Suppressor macrophage treated with lipopolysaccharide for 1 hour (primary cell): ENCODE measurements around the gene WNT7B.

Experiments used
- DNase-seq, 3 donors: peaks; one replicate each; pipeline ENCODE4 v3.0.0-alpha.2; 2020 to 2022

Gene WNT7B

DNA sequence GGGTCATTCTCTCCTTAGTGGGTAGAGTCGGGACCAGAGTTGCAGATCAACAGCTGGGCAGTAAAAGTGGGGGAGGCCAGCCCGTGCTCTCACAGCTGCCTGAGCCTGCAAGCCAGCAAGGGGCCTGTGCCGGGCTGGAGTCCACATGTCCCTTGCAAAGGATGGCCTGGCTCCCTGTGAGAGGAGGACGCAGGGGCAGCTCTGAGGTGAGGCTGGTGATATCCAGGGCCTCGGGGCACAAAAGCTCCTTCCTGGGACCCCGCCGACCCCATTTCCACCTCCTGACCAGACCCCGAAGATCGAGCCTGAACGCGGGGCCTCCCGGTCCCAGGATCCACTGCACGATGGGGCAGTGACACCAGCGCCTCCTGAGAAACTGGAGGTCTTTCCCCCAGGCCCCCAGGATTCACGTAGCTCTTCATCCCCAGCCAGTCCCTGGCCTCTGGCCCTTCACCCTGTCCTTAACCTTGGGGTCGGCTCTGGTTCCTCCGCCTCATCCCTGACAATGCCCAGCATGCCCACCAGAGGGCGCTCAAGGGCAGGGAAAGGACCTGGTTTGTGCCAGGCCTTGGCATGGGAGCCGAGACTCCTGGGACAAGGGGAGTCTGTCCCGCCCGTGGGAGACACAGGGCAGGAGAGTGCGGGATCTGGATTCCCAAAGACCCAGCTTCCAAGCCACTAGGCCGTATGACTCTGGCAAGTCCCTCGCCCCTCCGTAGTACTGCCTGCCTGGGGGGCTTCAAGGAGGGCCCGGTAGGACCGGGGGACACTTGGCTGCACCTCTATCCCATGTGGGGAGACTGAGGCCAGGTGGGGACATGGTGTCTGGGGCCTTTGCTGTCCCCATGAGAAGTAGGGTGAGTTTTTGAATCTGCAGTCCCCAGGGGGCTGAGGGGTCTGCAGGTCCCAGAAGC lies 17.8 kb upstream of the WNT7B start:
- DNase-seq = peak; percentile 76 to 84 (median 83)

DNA sequence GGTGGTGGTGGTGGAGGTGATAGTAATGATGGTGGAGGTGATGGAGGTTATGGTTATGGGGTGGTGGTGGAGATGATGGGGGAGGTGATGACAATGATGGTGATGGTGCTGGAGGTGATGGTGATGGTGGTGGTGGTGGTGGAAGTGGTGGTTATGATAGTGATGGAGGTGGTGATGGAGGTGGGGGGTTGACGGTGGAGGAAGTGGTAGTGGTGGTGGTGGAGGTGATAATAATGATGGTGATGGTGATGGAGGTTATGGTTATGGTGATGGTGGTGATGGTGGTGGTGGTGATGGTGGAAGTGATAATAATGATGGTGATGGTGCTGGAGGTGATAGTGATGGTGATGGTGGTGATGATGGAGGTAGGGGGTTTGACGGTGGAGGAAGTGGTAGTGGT lies 16.9 kb upstream of the WNT7B start:
- DNase-seq = no peak

GRCh38 chr22:45993143-45993692 lies 16.3 kb upstream of the WNT7B start:
- no peak for DNase-seq

GRCh38 chr22:45992737-45993136 lies 15.8 kb upstream of the WNT7B start:
- no peak for DNase-seq

GRCh38 chr22:45991098-45991497 lies 14.1 kb upstream of the WNT7B start:
- DNase-seq = no peak

DNA sequence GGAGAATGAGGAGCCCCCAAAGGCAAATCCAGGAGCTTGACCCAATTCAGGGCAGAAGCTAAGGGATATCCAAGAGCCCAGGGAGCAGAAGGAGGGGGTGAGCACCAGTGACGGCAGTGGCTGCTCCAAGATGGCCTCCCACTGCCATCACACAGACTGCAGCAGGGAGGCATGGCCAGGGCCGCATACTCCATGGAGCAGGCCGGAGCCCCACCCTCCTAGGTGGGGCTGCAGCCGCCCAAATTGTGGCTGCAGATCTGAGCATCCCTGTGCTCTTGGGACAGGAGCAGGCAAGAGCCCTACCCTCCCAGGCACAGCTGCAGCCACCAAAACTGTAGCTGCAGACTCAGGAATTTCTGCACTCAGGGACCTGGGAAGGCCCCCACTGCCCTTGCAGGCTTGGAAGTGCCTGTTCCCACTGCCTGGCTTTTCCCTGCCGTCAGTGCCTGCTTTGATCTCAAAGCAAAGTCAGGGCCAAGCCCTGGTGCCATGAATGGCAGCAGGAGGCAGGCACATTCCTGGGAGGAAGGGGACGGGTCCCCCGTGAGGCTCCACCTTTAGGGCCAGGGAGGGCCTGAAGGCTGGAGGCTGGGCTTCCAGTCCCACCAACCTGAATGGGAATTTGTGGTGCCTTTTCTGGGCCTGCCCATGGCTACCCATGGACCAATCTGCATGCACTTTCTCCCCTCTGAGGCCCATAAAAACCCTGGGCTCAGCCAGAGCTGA lies 10.3 kb upstream of the WNT7B start:
- no peak for DNase-seq

DNA sequence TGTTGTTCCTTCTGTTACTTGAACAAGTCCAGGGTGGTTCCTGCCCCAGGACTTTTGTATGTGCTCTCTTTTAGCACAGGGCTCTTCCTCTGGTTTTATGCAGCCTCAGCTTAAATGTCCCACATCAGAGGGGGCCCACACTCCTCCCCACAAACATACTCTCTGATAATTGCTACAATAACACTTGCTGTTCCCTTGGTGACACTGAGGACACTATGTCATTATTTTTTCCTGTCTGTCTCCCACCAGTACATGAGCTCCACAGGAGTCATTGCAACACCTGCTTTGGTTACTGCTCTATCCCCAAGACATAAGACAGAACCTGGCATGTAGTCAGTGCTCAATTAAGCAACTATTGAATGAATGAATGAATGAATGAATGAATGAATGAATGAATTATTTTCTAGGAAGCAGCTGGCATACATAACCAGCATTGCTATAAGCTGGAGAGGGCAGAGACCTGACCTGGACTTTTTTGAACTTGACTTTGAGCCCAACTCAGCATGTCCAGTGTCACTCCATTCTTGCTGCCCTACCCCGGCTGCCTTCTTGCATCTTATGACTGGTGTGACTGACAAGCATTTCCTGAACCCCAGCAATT lies 7.5 kb upstream of the WNT7B start:
- no peak for DNase-seq

DNA sequence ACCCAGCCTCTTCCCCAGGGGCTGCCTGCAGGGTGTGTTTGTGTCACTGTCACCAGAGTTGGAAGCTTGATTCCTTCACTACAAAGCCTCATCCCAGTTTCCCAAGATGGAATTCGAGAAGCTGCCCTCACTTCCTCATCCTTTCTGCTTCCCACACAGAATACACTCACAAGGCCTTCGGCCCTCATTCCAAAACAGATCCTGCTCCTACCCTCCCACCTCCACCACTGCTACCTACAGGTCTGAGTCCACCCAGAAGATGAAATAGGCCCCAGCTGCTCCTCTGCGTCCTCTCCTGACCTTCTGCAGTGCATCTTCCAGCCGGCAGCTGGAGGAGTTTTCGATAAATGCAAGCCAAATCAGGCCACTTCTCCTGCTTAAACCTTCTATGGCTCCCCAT lies 6.8 kb upstream of the WNT7B start:
- no peak for DNase-seq

GRCh38 chr22:45980761-45981160 lies 3.8 kb upstream of the WNT7B start:
- DNase-seq = no peak

GRCh38 chr22:45980268-45980570 lies 3.3 kb upstream of the WNT7B start:
- no peak for DNase-seq

- DNase-seq = no peak
Measured at GRCh38 chr22:45978275-45978713, 1.3 kb upstream of the WNT7B start.

- DNase-seq = no peak
Measured at GRCh38 chr22:45977551-45978274, 751 bp upstream of the WNT7B start.

DNA sequence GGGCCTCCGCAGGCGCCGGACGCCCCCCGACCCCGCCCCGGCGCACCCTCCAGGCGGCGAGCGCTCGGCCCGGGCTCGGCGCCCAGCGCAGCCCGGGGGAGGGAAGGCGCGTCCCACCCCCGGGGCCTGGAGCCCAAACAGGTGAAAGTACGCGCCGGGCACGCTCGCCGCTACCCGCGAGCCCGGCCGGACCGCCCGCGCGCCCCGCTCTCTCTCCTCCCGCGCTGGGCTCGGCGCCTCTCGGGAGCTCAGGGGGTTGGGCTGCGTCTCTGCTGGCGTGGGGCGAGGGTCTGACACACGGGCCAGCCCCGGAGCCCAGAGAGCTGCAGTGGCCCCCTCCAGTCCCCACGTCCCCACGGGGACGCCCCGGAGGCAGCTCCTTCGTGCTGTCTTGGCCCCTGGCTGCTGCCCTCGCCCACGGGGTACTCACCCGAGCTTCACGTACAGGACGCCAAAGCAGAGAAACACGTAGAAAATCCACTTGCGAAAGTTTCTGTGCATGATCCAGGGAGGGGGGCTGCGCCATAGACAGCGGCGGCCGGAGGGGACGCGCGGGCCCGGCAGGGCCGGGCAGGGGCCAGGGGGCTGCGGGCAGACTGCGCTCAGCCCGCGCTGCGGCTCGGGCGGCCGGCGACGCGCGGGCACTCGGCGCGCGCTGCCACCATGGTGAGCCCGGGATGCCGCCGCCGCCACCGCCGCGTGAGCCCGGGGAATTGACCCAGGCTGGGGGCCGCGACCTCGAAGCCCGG lies 534 bp downstream of the WNT7B start:
- no peak for DNase-seq

DNA sequence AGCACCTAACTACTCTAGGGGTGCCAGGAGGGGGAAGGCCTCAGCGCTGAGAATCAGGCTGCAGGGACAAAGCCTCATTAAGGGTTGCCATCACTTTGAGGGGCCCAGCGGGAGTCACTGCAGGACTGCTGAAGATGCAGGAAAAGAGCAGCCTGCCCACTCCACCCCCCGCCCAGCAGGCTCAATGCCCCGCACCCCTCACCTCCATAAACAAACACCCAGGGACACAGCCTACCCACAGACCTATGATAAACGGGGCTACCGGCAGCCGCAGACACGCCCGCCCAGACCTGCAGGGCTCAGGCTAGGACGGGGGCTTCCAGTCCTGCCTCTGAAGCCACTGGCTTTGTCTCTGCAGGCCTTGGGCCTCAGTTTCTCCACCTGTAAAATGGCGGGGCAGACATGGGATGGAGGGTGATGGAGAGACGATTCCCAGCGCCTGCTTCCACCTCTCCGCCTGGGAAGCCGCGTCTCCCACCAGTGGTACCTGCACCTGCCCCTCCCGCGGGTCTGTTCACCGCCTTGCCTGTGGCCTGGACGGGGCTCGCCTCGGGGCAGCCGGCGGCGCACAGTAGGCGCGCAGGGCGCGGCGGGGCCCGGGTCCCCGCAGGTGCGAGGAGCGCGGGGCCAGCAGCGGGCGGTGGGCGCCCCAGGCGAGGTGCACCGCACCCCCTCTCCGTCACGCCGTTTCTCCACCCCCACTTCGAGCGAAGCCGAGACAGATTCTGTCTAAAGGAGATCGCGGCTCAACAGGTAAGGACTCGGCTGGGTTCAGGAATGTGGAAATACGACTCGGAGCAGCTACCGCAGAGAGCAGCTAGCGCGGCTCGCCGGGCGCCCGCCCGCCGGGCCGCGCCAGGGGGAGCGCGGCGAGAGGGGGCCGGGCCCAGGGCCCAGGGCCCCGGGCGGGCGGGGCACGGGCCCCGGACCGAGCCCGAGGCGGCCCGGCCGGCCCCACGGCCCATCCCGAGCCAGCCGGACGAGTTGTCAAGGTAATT lies 1.5 kb downstream of the WNT7B start:
- DNase-seq = no peak

DNA sequence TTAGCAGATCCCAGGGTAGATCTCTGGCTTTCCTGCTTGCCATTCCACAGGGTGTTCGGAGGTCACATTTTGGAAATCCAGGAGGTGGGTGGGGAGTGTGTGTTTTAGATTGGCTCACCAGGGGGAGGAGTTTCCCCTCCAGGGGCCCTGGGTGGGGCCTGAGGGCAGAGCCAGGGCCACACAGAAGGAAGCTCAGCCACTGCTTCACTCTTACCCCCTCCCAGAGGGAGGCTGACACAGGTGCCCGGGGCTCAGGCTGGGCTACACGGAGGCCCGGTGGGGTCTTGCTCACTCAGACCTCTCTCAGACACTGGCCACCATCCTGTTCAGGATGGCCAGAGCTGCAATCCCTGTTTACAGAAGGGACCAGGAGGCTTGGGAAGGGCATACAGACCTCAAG lies 2.5 kb downstream of the WNT7B start:
- DNase-seq = peak in 2 of 3 donors; percentile 16 to 50

GRCh38 chr22:45972889-45973253 lies 4.1 kb downstream of the WNT7B start:
- DNase-seq = no peak

- peak in 2 of 3 donors; percentile 33 to 55 for DNase-seq
Measured at GRCh38 chr22:45972091-45972888, 4.7 kb downstream of the WNT7B start.

- DNase-seq = no peak
Measured at GRCh38 chr22:45971408-45972028, 5.4 kb downstream of the WNT7B start.

GRCh38 chr22:45970705-45971407 lies 6.1 kb downstream of the WNT7B start:
- no peak for DNase-seq
